ENCODE results near the gene SPTSSB.

SPTSSB gene

GRCh38 chr3:161339517-161340500, 31.5 kb downstream of the SPTSSB start:
- DNase-seq (ENCODE audit: low spot score) = no peak

GRCh38 chr3:161337311-161337710, 34.0 kb downstream of the SPTSSB start:
- DNase-seq (ENCODE audit: low spot score) = no peak

- DNase-seq (ENCODE audit: low spot score) = no peak
Observed at GRCh38 chr3:161336661-161337060, 34.7 kb downstream of the SPTSSB start.

GRCh38 chr3:161333696-161334095, 37.6 kb downstream of the SPTSSB start:
- no peak for DNase-seq (ENCODE audit: low spot score)

- DNase-seq (ENCODE audit: low spot score) = no peak
Observed at GRCh38 chr3:161332792-161333191, 38.5 kb downstream of the SPTSSB start.

GRCh38 chr3:161325059-161325458, 46.3 kb downstream of the SPTSSB start:
- no peak for DNase-seq (ENCODE audit: low spot score)

GRCh38 chr3:161323926-161324621, 47.2 kb downstream of the SPTSSB start:
- DNase-seq (ENCODE audit: low spot score) = no peak

GRCh38 chr3:161322781-161323568, 48.3 kb downstream of the SPTSSB start:
- DNase-seq (ENCODE audit: low spot score) = no peak

- no peak for DNase-seq (ENCODE audit: low spot score)
Observed at GRCh38 chr3:161320837-161321236, 50.5 kb downstream of the SPTSSB start.

GRCh38 chr3:161319867-161320266, 51.5 kb downstream of the SPTSSB start:
- DNase-seq (ENCODE audit: low spot score) = no peak

- DNase-seq (ENCODE audit: low spot score) = no peak
Observed at GRCh38 chr3:161317077-161317476, 54.2 kb downstream of the SPTSSB start.

GRCh38 chr3:161316006-161316689, 55.2 kb downstream of the SPTSSB start:
- peak; percentile 2 for DNase-seq (ENCODE audit: low spot score)

GRCh38 chr3:161314836-161315395, 56.4 kb downstream of the SPTSSB start:
- DNase-seq (ENCODE audit: low spot score) = no peak

- DNase-seq (ENCODE audit: low spot score) = peak; percentile 45
Observed at GRCh38 chr3:161310649-161311423, 60.5 kb downstream of the SPTSSB start.

- peak; percentile 33 for DNase-seq (ENCODE audit: low spot score)
Observed at GRCh38 chr3:161305095-161305991, 66.0 kb downstream of the SPTSSB start.

- DNase-seq (ENCODE audit: low spot score) = no peak
Observed at GRCh38 chr3:161296814-161297213, 74.5 kb downstream of the SPTSSB start.

- no peak for DNase-seq (ENCODE audit: low spot score)
Observed at GRCh38 chr3:161295325-161295724, 76.0 kb downstream of the SPTSSB start.

Measured in CD4-positive, alpha-beta T cell treated with Interleukin-15 for 4 hours (primary cell).